SJCRH30 (cell line): ENCODE data around the gene ZFYVE28. TPM values are rescaled to one million over a fixed set of nuclear protein-coding genes. Genes with fewer than 3 reads are reported as not detected.

Experiments
- DNase-seq, 2 experiments: peaks; one replicate each; pipeline ENCODE4 v3.0.0-alpha.2; 2015 to 2020
- H3K27ac ChIP-seq: fragments of 250-450 bp; sonication (Bioruptor Pico); 2 replicates; pipeline ENCODE4 v1.5.1; 2020; ENCODE audit warnings: mild to moderate bottlenecking, moderate library complexity
- H3K27me3 ChIP-seq: fragments of 250-450 bp; sonication (Bioruptor Pico); 2 replicates; pipeline ENCODE4 v1.5.1; 2020; ENCODE audit warnings: mild to moderate bottlenecking, moderate library complexity
- H3K36me3 ChIP-seq: fragments of 250-450 bp; sonication (Bioruptor Pico); 2 replicates; pipeline ENCODE4 v1.5.1; 2020; ENCODE audit warnings: mild to moderate bottlenecking, moderate library complexity
- H3K4me1 ChIP-seq: fragments of 250-450 bp; sonication (Bioruptor Pico); 2 replicates; pipeline ENCODE4 v1.5.1; 2020; ENCODE audit warnings: mild to moderate bottlenecking, moderate library complexity
- H3K4me3 ChIP-seq: fragments of 250-450 bp; sonication (Bioruptor Pico); 2 replicates; pipeline ENCODE4 v1.5.1; 2020; ENCODE audit warnings: mild to moderate bottlenecking, moderate library complexity
- H3K9me3 ChIP-seq: fragments of 250-450 bp; sonication (Bioruptor Pico); replicated peaks from 2 replicates; pipeline ENCODE4 v1.5.1; 2020; ENCODE audit warnings: mild to moderate bottlenecking, moderate library complexity
- total RNA-seq: library from RNA; depleted of rRNA; stranded (reverse); fragments of >200 nt; shearing (Covaris generic); gene quantifications from 2 replicates; pipeline ENCODE4 v1.2.3, GENCODE V29; 2014

The ZFYVE28 gene
- total RNA-seq, 1 experiment from 2014 or later, result not detected

- H3K27me3 ChIP-seq, result peaks cover 16% of the 10 kb centered on the region
- DNase-seq, result no peak
- H3K9me3 ChIP-seq, result no peaks in the 10 kb centered on the region
- no peak overlapping the region for H3K27ac ChIP-seq
- H3K4me3 ChIP-seq, result no peak overlapping the region
- H3K36me3 ChIP-seq, result no peaks in the 10 kb centered on the region
- no peaks in the 10 kb centered on the region for H3K4me1 ChIP-seq
These were observed 144.0 kb downstream of the ZFYVE28 start for GRCh38 chr4:2274320-2275043.

- H3K4me3 ChIP-seq, result no peak overlapping the region
- no peak overlapping the region for H3K27ac ChIP-seq
- no peaks in the 10 kb centered on the region for H3K36me3 ChIP-seq
- DNase-seq, result no peak
- H3K27me3 ChIP-seq, result peaks cover 21% of the 10 kb centered on the region
- H3K4me1 ChIP-seq, result no peaks in the 10 kb centered on the region
- no peaks in the 10 kb centered on the region for H3K9me3 ChIP-seq
These were observed 144.7 kb downstream of the ZFYVE28 start for GRCh38 chr4:2273657-2274319.

GRCh38 chr4:2273221-2273620 is 145.2 kb downstream of the ZFYVE28 start:
- peaks cover 23% of the 10 kb centered on the region for H3K27me3 ChIP-seq
- H3K9me3 ChIP-seq, result no peaks in the 10 kb centered on the region
- no peaks in the 10 kb centered on the region for H3K36me3 ChIP-seq
- no peak overlapping the region for H3K27ac ChIP-seq
- DNase-seq, result no peak
- no peaks in the 10 kb centered on the region for H3K4me1 ChIP-seq
- no peak overlapping the region for H3K4me3 ChIP-seq

GRCh38 chr4:2272828-2273120 is 145.7 kb downstream of the ZFYVE28 start:
- no peak for DNase-seq
- H3K4me3 ChIP-seq, result no peak overlapping the region
- H3K36me3 ChIP-seq, result no peaks in the 10 kb centered on the region
- peaks cover 26% of the 10 kb centered on the region for H3K27me3 ChIP-seq
- no peaks in the 10 kb centered on the region for H3K4me1 ChIP-seq
- no peak overlapping the region for H3K27ac ChIP-seq
- no peaks in the 10 kb centered on the region for H3K9me3 ChIP-seq

GRCh38 chr4:2272026-2272827 is 146.2 kb downstream of the ZFYVE28 start:
- Histone ChIP-seq H3K36me3 (no peaks in the 10 kb centered on the region), H3K27ac (no peak overlapping the region), H3K9me3 (no peaks in the 10 kb centered on the region), H3K27me3 (peaks cover 26% of the 10 kb centered on the region), H3K4me1 (no peaks in the 10 kb centered on the region), H3K4me3 (no peak overlapping the region)
- DNase-seq, result no peak

GRCh38 chr4:2271279-2272025 is 147.0 kb downstream of the ZFYVE28 start:
- no peak for DNase-seq
- Histone ChIP-seq H3K9me3 (no peaks in the 10 kb centered on the region), H3K4me3 (no peak overlapping the region), H3K4me1 (no peaks in the 10 kb centered on the region), H3K36me3 (no peaks in the 10 kb centered on the region), H3K27me3 (peaks cover 26% of the 10 kb centered on the region), H3K27ac (no peak overlapping the region)

- DNase-seq, result no peak
- Histone ChIP-seq H3K4me3 (no peak overlapping the region), H3K27me3 (peaks cover 26% of the 10 kb centered on the region), H3K9me3 (no peaks in the 10 kb centered on the region), H3K36me3 (no peaks in the 10 kb centered on the region), H3K4me1 (no peaks in the 10 kb centered on the region), H3K27ac (no peak overlapping the region)
These were observed 147.9 kb downstream of the ZFYVE28 start for GRCh38 chr4:2270341-2271165.

GRCh38 chr4:2269618-2270163 is 148.8 kb downstream of the ZFYVE28 start:
- H3K27ac ChIP-seq, result no peak overlapping the region
- DNase-seq, result no peak
- H3K4me1 ChIP-seq, result no peaks in the 10 kb centered on the region
- H3K36me3 ChIP-seq, result no peaks in the 10 kb centered on the region
- no peaks in the 10 kb centered on the region for H3K9me3 ChIP-seq
- peaks cover 21% of the 10 kb centered on the region for H3K27me3 ChIP-seq
- H3K4me3 ChIP-seq, result no peak overlapping the region

GRCh38 chr4:2269206-2269531 is 149.3 kb downstream of the ZFYVE28 start:
- Histone ChIP-seq H3K36me3 (no peaks in the 10 kb centered on the region), H3K4me1 (no peaks in the 10 kb centered on the region), H3K4me3 (no peak overlapping the region), H3K9me3 (no peaks in the 10 kb centered on the region), H3K27me3 (peaks cover 19% of the 10 kb centered on the region), H3K27ac (no peak overlapping the region)
- no peak for DNase-seq

GRCh38 chr4:2268357-2269205 is 149.9 kb downstream of the ZFYVE28 start:
- H3K9me3 ChIP-seq, result no peaks in the 10 kb centered on the region
- H3K36me3 ChIP-seq, result no peaks in the 10 kb centered on the region
- no peak overlapping the region for H3K27ac ChIP-seq
- H3K4me1 ChIP-seq, result no peaks in the 10 kb centered on the region
- H3K4me3 ChIP-seq, result no peak overlapping the region
- peaks cover 19% of the 10 kb centered on the region for H3K27me3 ChIP-seq
- no peak for DNase-seq

- DNase-seq, result no peak
- no peaks in the 10 kb centered on the region for H3K4me1 ChIP-seq
- H3K27me3 ChIP-seq, result peaks cover 17% of the 10 kb centered on the region
These were observed 150.6 kb downstream of the ZFYVE28 start for GRCh38 chr4:2267841-2268240.

GRCh38 chr4:2267320-2267811 is 151.1 kb downstream of the ZFYVE28 start:
- DNase-seq, result no peak
- Histone ChIP-seq H3K27me3 (peaks cover 15% of the 10 kb centered on the region), H3K27ac (no peak overlapping the region), H3K36me3 (no peaks in the 10 kb centered on the region), H3K4me3 (no peak overlapping the region), H3K4me1 (no peaks in the 10 kb centered on the region), H3K9me3 (no peaks in the 10 kb centered on the region)

More at GRCh38 chr4:2267841-2268240, 150.6 kb downstream of the ZFYVE28 start:
- no peaks in the 10 kb centered on the region for H3K36me3 ChIP-seq
- H3K4me3 ChIP-seq, result no peak overlapping the region
- H3K9me3 ChIP-seq, result no peaks in the 10 kb centered on the region
- no peak overlapping the region for H3K27ac ChIP-seq

GRCh38 chr4:2266821-2267220 is 151.6 kb downstream of the ZFYVE28 start:
- no peak for DNase-seq
- no peak overlapping the region for H3K27ac ChIP-seq
- H3K4me1 ChIP-seq, result no peaks in the 10 kb centered on the region
- H3K27me3 ChIP-seq, result peaks cover 15% of the 10 kb centered on the region
- no peaks in the 10 kb centered on the region for H3K9me3 ChIP-seq
- no peaks in the 10 kb centered on the region for H3K36me3 ChIP-seq
- no peak overlapping the region for H3K4me3 ChIP-seq
